Adipocyte (in vitro differentiated cells): Measurements from ENCODE around the gene ARF1.

ENCODE experiments used
- DNase-seq: peaks from one replicate; pipeline ENCODE4 v3.0.0-alpha.2; 2015; ENCODE audit warnings: low read depth
- H3K27me3 ChIP-seq: replicated peaks from 2 replicates; pipeline ENCODE4 v1.7.0; 2013; ENCODE audit warnings: mild to moderate bottlenecking, low read length, moderate library complexity; ENCODE audit not compliant: control insufficient read depth, insufficient read depth
- H3K36me3 ChIP-seq: 2 replicates; pipeline ENCODE4 v1.7.0; 2013; ENCODE audit warnings: low read length, mild to moderate bottlenecking, moderate library complexity; ENCODE audit not compliant: control insufficient read depth, insufficient read depth, severe bottlenecking
- H3K4me1 ChIP-seq: 2 replicates; pipeline ENCODE4 v1.7.0; 2013; ENCODE audit warnings: mild to moderate bottlenecking, low read length, moderate library complexity; ENCODE audit not compliant: control insufficient read depth, insufficient read depth
- H3K4me3 ChIP-seq: 2 replicates; pipeline ENCODE4 v1.7.0; 2013; ENCODE audit warnings: mild to moderate bottlenecking, low read length, moderate library complexity
- H3K9ac ChIP-seq: 2 replicates; pipeline ENCODE4 v1.7.0; 2013; ENCODE audit warnings: mild to moderate bottlenecking, low read length, moderate library complexity
- H3K9me3 ChIP-seq: 2 replicates; pipeline ENCODE4 v1.7.0; 2013; ENCODE audit warnings: mild to moderate bottlenecking, low read length, moderate library complexity; ENCODE audit not compliant: control insufficient read depth

Gene ARF1

DNA sequence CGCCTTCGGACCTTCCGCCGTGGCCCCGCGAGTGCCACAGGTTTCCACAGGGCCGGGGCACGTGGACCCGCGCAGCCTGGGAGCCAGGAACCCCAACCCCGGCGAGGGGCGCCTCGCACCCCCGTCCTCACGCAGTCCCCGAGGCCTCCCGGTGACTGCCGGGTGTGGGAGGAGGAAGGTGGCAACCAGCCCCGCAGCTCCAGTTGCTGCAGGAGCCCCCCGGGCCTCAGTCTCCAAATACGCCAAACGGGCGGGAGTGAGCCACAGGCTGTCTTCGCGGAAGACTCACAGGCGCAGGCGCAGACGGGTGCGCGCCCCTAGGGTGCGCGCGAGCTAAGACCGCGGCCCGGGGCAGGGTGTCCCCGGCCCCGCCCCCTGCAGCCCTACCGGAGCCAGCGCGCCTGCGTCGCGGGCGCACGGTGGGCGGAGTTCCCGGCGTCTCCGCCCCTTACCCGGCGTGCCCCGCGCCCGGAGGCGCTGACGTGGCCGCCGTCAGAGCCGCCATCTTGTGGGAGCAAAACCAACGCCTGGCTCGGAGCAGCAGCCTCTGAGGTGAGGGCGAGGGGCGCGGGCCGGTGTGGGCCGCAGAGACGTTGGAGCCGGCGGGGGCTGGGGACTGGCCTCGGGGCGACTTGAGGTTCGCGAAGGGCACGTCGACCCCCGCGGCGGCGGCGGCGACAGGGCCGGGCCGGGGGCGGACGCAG, at the start of gene ARF1:
Gene ARF1, plus strand, starts transcription at position 495 of the 704 bp plus-strand sequence. CDS start 14,407 bp downstream, outside the sequence.
- DNase-seq, result peak; percentile 97
- no peaks in the 10 kb centered on the region for H3K36me3 ChIP-seq
- H3K9me3 ChIP-seq, result no peaks in the 10 kb centered on the region
- peak within 1 kb of the TSS; percentile 97 for H3K9ac ChIP-seq
- peaks cover 36% of the 10 kb centered on the region for H3K4me1 ChIP-seq
- H3K4me3 ChIP-seq, result peak within 1 kb of the TSS; percentile 89
- H3K27me3 ChIP-seq, result no peaks in the 10 kb centered on the region

DNA sequence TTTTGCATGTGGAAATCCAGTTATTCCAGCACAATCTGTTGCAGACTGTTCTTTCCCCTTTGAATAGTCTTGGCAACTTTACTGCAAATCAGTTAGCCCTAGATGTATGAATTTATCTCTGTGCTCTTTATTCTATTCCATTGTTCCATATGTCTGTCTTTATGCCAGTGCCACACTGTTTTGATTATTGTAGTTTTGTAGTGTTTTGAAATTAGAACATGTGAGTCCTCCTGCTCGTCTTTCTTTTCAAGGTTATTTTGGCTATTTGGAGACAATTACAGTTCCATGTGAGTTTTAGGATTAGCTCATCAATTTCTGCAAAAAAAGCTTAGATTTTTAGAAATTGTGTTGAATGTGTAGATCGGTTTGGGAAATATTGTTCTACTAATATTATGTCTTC, 49.1 kb upstream of the ARF1 start:
- H3K4me3 ChIP-seq, result no peak overlapping the region
- H3K36me3 ChIP-seq, result no peaks in the 10 kb centered on the region
- H3K27me3 ChIP-seq, result peaks cover 31% of the 10 kb centered on the region

DNA sequence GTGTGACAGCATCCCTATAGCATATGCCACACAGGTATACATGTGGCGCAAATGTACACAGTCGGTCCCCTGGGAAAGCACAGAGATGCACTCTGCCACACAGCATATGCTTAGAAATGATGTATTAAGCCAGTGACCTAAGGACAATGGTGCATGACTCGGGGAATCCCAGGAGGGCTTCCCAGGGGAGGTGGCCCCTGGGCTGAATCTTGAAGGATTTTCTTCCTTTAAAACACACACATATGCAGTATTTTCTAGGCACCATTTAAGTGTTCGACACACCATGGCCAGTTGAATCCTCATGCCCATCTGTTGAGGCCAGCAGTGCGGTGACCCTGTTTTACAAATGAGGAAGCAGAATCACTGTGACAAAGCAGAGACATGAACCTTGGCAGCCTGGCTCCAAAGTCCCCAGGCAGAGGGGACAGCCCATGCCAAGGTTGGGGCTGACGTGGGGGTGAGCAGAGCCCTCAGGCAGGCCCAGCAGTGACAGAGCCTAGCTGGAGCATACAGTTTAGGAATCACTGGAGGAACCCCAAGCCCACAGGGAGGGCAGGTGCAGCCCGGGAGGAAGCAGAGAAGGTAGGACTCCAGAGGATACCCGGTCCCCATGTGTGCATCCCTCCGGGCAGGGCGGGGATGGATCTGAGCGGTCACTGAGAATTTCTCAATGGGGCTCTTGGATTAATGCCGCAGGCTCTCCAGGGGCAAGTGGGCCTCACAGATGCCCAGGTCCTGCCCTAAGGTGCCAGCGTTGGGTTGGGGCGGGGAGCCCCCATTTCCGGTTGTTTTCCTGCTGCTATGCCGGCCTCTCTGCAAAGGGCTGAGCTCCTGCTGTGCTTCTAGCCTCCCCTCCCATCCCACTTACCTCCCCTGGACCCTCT, 47.3 kb upstream of the ARF1 start:
- H3K4me3 ChIP-seq, result no peak overlapping the region
- H3K9ac ChIP-seq, result no peak overlapping the region
- H3K36me3 ChIP-seq, result no peaks in the 10 kb centered on the region
- H3K9me3 ChIP-seq, result peaks cover 13% of the 10 kb centered on the region
- no peaks in the 10 kb centered on the region for H3K4me1 ChIP-seq
- no peak for DNase-seq
- peaks cover 48% of the 10 kb centered on the region for H3K27me3 ChIP-seq

More for the DNA sequence above, 49.1 kb upstream of the ARF1 start:
- Histone ChIP-seq H3K9me3 (peaks cover 13% of the 10 kb centered on the region), H3K4me1 (no peaks in the 10 kb centered on the region), H3K9ac (no peak overlapping the region)
- no peak for DNase-seq

DNA sequence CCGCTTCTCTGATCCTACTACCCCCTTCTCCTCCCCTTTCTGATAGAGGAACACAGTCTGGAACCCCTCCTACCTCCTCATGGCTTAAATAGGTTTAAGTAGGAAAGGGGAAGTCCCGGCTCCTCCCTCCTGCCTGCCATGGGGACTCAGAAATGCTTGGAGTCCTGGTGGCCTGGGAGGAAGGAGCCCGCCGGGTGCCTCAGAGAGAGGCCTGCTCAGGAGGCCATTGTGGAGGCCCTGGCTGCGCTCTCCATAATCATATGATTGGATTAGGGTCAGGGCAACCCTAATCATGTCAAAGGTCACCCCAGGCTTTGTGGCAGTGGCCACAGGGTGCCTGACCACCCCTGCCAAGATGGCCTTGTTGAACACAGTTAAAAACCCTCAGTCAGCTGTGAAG, 46.7 kb upstream of the ARF1 start:
- H3K4me3 ChIP-seq, result no peak overlapping the region
- H3K9ac ChIP-seq, result no peak overlapping the region
- H3K36me3 ChIP-seq, result no peaks in the 10 kb centered on the region
- H3K27me3 ChIP-seq, result peaks cover 51% of the 10 kb centered on the region
- peaks cover 13% of the 10 kb centered on the region for H3K9me3 ChIP-seq
- DNase-seq, result no peak
- no peaks in the 10 kb centered on the region for H3K4me1 ChIP-seq

DNA sequence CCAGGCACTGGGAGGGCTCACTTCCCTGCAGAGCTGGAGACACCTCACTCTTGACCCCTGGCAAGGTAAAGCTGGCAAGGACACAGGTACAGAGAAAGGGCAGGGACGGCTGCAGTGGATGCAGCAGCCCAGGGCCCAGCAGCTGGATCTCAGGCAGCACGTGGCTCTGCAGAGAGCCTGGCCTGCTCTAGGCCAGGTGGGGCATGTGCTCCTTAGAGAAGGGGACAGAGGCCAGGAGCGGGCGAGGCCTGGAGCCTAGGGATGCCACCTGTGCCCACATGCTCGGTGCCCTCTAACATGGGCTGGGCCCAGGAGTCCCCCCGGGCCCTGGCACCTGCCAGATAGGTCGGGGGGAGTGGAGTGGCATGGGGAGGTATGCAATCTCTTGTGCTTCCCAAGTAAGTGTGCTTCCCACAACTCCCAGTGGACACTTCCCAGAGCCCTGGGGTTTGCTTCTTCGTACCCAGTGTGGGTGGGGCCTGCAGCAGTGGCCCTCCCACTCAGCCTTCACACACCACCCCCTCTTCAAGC, 45.7 kb upstream of the ARF1 start:
- H3K36me3 ChIP-seq, result no peaks in the 10 kb centered on the region
- no peak for DNase-seq
- H3K9ac ChIP-seq, result no peak overlapping the region
- no peak overlapping the region for H3K4me3 ChIP-seq
- H3K9me3 ChIP-seq, result peaks cover 13% of the 10 kb centered on the region
- H3K27me3 ChIP-seq, result peaks cover 55% of the 10 kb centered on the region
- H3K4me1 ChIP-seq, result no peaks in the 10 kb centered on the region

DNA sequence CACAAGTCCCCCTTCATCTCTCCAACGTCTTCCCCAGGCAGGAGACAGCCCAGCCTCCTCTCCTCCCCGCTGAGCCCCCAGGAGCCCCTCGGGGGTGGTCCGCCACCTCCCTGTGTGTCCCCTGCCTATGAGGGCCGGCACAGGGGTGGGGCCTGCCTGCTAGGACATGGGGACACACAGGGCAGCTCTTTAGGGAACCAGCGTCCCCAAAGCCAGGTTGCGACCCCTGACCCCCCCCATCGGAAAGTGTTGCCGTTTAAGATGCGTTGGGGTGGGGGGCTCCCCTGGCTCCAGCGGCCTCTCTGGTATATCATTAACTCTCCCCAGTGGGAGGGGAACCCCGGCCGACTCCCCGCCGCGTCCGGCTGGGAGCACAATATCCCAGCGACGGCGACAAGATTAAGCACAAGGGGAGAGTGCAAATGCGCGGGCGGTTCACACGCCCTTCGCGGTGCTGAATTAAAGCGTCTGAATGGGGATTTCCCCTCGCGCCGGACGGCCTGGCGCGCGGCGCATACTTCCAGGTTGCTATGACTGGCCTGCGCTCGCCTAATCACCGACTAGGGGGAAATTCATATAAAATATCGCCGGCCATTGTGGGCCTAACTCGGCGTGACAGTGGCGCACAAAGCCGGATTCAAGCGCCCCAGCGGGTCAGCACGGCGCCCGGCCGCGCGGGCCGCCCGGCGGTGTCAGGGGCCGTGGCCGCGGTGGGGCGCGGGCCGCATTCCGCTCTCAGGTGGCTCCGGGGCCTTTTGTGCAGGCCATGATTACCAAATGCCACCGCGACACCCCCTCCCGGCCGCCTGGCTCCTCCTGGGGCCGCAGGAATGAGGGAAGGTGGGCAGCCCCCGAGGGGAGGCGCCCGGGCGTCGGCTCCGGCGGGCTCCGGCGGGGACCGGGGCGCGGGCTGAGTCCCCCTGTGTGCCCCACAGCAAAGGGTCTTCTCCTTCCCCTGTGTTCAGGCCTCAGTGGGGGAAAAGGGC, 44.8 kb upstream of the ARF1 start:
- Histone ChIP-seq H3K4me3 (peak overlapping the region; percentile 41), H3K27me3 (peaks cover 59% of the 10 kb centered on the region)
- peak; percentile 50 for DNase-seq

GRCh38 chr1:228038387-228039005, 44.0 kb upstream of the ARF1 start:
- H3K9me3 ChIP-seq, result peaks cover 2% of the 10 kb centered on the region
- H3K27me3 ChIP-seq, result peaks cover 66% of the 10 kb centered on the region
- no peak for DNase-seq
- H3K4me1 ChIP-seq, result no peaks in the 10 kb centered on the region
- H3K9ac ChIP-seq, result no peak overlapping the region
- no peak overlapping the region for H3K4me3 ChIP-seq
- no peaks in the 10 kb centered on the region for H3K36me3 ChIP-seq

More for the DNA sequence above, 44.8 kb upstream of the ARF1 start:
- H3K4me1 ChIP-seq, result no peaks in the 10 kb centered on the region
- H3K36me3 ChIP-seq, result no peaks in the 10 kb centered on the region
- no peak overlapping the region for H3K9ac ChIP-seq
- peaks cover 10% of the 10 kb centered on the region for H3K9me3 ChIP-seq

DNA sequence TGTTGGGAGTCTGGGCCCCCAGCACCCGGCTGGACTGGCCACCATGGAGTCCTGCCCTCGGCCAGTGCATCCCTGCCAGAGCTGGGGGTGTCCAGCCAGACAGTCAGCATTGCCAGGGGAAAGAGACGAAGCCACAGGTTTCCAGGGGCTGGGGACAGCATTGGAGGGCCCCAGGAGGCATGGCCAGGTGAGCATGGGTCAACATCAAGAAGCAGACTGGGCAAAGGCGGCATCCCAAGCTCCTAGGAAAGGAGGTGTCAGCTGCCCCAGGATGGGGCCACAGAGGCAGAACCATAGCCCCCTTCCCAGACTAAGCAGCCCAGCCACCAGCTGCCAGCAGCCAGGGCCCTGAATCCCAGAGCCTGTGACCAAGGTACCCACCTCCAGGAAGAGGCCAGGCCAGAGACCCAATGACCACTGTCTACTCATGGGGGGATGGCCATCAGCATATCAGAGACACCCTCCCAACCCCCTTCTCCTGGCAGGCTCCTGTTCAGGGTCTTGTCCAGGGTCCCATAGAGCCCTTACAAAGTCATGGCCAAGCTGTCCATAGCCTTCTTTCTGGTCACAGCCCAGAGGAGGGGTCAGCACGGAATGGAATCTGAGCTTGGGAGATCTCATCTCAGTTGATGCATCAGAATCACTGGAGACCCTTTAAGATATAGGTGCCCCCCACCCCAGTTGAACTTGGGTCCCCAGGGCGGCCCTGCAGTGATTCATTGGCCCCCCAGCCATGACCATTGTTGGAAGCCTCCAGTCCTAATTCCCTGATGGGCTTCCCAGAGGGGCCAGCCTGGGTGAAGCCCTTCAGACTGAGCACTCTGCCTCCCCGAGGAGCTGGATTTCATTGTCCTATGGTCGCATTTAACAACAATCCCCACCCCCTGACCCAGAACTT, 43.3 kb upstream of the ARF1 start:
- Histone ChIP-seq H3K4me3 (no peak overlapping the region), H3K9ac (no peak overlapping the region), H3K4me1 (no peaks in the 10 kb centered on the region), H3K36me3 (no peaks in the 10 kb centered on the region), H3K27me3 (peaks cover 68% of the 10 kb centered on the region), H3K9me3 (no peaks in the 10 kb centered on the region)
- DNase-seq, result no peak

- Histone ChIP-seq H3K36me3 (no peaks in the 10 kb centered on the region), H3K9me3 (no peaks in the 10 kb centered on the region), H3K27me3 (peaks cover 64% of the 10 kb centered on the region), H3K9ac (no peak overlapping the region), H3K4me1 (no peaks in the 10 kb centered on the region), H3K4me3 (no peak overlapping the region)
- DNase-seq, result no peak
Measured at GRCh38 chr1:228039986-228040385, 42.5 kb upstream of the ARF1 start.

DNA sequence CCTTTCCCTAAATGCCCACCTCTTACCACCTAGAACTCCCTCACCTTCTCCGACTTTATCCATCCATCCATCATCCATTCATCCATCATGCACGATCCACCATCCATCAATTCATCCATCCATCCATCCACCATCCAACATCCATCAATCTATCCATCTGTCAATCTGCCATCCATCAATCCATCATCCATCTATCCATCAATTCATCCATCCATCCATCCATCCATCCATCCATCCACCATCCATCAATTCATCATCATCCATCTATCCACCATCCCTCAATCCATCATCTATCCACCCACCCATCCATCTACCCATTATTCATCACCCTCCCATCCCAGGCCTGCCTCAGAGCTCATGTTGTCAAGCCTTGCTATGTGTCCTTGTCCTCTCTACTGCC, 41.2 kb upstream of the ARF1 start:
- Histone ChIP-seq H3K36me3 (no peaks in the 10 kb centered on the region), H3K4me3 (no peak overlapping the region), H3K4me1 (no peaks in the 10 kb centered on the region), H3K27me3 (peaks cover 51% of the 10 kb centered on the region), H3K9me3 (no peaks in the 10 kb centered on the region), H3K9ac (no peak overlapping the region)
- no peak for DNase-seq
